GM21360 (cell line): ENCODE measurements around the gene PPIF.

Experiments
- ATAC-seq: cut with Tn5 transposase; IDR thresholded peaks from one replicate; pipeline ENCODE4 v1.9.1; 2021; ENCODE audit warnings: mild to moderate bottlenecking, moderate library complexity; ENCODE audit not compliant: unreplicated experiment

Gene PPIF

GRCh38 chr10:79347226-79347893, at the start of gene PPIF:
TSS of gene PPIF (plus strand) at chr10:79347469. CDS start at chr10:79347549, 80 bp downstream.
- peak; percentile 80 for ATAC-seq

- no peak for ATAC-seq
Observed at GRCh38 chr10:79298403-79299244, 48.6 kb upstream of the PPIF start.

GRCh38 chr10:79299397-79300241, 47.6 kb upstream of the PPIF start:
- no peak for ATAC-seq

GRCh38 chr10:79300711-79301110, 46.6 kb upstream of the PPIF start:
- ATAC-seq = no peak

GRCh38 chr10:79301754-79302530, 45.3 kb upstream of the PPIF start:
- ATAC-seq = no peak

- ATAC-seq = no peak
Observed at GRCh38 chr10:79303631-79304478, 43.4 kb upstream of the PPIF start.

- ATAC-seq = no peak
Observed at GRCh38 chr10:79304479-79305087, 42.7 kb upstream of the PPIF start.

- ATAC-seq = no peak
Observed at GRCh38 chr10:79305515-79305914, 41.8 kb upstream of the PPIF start.

GRCh38 chr10:79305988-79306387, 41.3 kb upstream of the PPIF start:
- no peak for ATAC-seq

- no peak for ATAC-seq
Observed at GRCh38 chr10:79306644-79307220, 40.5 kb upstream of the PPIF start.

GRCh38 chr10:79308016-79308415, 39.3 kb upstream of the PPIF start:
- no peak for ATAC-seq

- no peak for ATAC-seq
Observed at GRCh38 chr10:79308969-79309665, 38.2 kb upstream of the PPIF start.

GRCh38 chr10:79310200-79310865, 36.9 kb upstream of the PPIF start:
- no peak for ATAC-seq

- ATAC-seq = no peak
Observed at GRCh38 chr10:79310911-79311573, 36.2 kb upstream of the PPIF start.

GRCh38 chr10:79311581-79312407, 35.5 kb upstream of the PPIF start:
- ATAC-seq = no peak

- no peak for ATAC-seq
Observed at GRCh38 chr10:79312601-79313187, 34.6 kb upstream of the PPIF start.
